IMR-90 (cell line): ENCODE measurements around the gene ITK. TPM values are rescaled to one million over a fixed set of nuclear protein-coding genes. Genes with fewer than 3 reads are reported as not detected.

Experiments used
- ATAC-seq: fragments of 200-7000 bp; cut with Tn5 transposase; 2 replicates; pipeline ENCODE4 v1.9.1; 2020; ENCODE audit warnings: low read depth, mild to moderate bottlenecking, moderate library complexity
- BruUV-seq: library from RNA; stranded (reverse); fragments of 400-500 nt; replicated peaks from 2 replicates; lab custom pipeline; 2021; lab: Mats Ljungman, UMichigan
- CTCF ChIA-PET: fragments of 300-600 bp; formaldehyde crosslinking; extraction: SDS; loops from one replicate; lab custom pipeline; 2021; ENCODE audit warnings: antibody characterized with exemption; lab: Yijun Ruan, JAX
- POLR2A ChIA-PET: fragments of 300-600 bp; sonication (Branson Sonifier 250); formaldehyde crosslinking; loops from one replicate; lab custom pipeline; 2022; ENCODE audit warnings: antibody characterized with exemption; ENCODE audit not compliant: unreplicated experiment; lab: Charles Lee
- DNase-seq: peaks from one replicate; pipeline ENCODE4 v3.0.0; 2013
- H2AFZ ChIP-seq: replicated peaks from 2 replicates; pipeline ENCODE3; 2013; ENCODE audit warnings: low read length, mild to moderate bottlenecking; ENCODE audit not compliant: poor library complexity
- H2AK5ac ChIP-seq: 2 replicates; pipeline ENCODE4 v1.6.1; 2013; ENCODE audit warnings: low read depth, low read length, inconsistent platforms
- H2AK9ac ChIP-seq: replicated peaks from 2 replicates; pipeline ENCODE3; 2013; ENCODE audit warnings: mild to moderate bottlenecking, low read depth, low read length, moderate library complexity; ENCODE audit not compliant: poor library complexity
- H2BK120ac ChIP-seq: 2 replicates; pipeline ENCODE4 v1.6.1; 2013; ENCODE audit warnings: low read depth, low read length, inconsistent platforms
- H2BK15ac ChIP-seq: 3 replicates; pipeline ENCODE4 v1.6.1; 2013; ENCODE audit warnings: low read depth, low read length, inconsistent platforms
- H2BK20ac ChIP-seq: 2 replicates; pipeline ENCODE4 v1.6.1; 2013; ENCODE audit warnings: low read depth, mild to moderate bottlenecking, inconsistent platforms, low read length, moderate library complexity
- H2BK5ac ChIP-seq: 2 replicates; pipeline ENCODE4 v1.6.1; 2013; ENCODE audit warnings: mild to moderate bottlenecking, low read depth, low read length, inconsistent platforms; ENCODE audit not compliant: poor library complexity, severe bottlenecking
- H3K14ac ChIP-seq: replicated peaks from 2 replicates; pipeline ENCODE4 v1.6.1; 2013; ENCODE audit warnings: low read depth, low read length, inconsistent platforms
- H3K18ac ChIP-seq: 2 replicates; pipeline ENCODE4 v1.6.1; 2013; ENCODE audit warnings: low read depth, low read length, control low read depth
- H3K23ac ChIP-seq: 2 replicates; pipeline ENCODE4 v1.6.1; 2013; ENCODE audit warnings: low read depth, low read length, inconsistent platforms
- H3K27ac ChIP-seq: 2 replicates; pipeline ENCODE4 v1.5.1; 2013; ENCODE audit warnings: mild to moderate bottlenecking, control low read depth, low read length; ENCODE audit not compliant: insufficient read depth
- H3K27me3 ChIP-seq: 2 replicates; pipeline ENCODE4 v1.6.1; 2013; ENCODE audit warnings: low read length; ENCODE audit not compliant: control insufficient read depth, insufficient read depth
- H3K36me3 ChIP-seq: 2 replicates; pipeline ENCODE4 v1.6.1; 2013; ENCODE audit warnings: low read length, mixed read lengths; ENCODE audit not compliant: control insufficient read depth, insufficient read depth
- H3K4ac ChIP-seq: 2 replicates; pipeline ENCODE4 v1.6.1; 2013; ENCODE audit warnings: low read depth, low read length, inconsistent platforms
- H3K4me1 ChIP-seq: 2 replicates; pipeline ENCODE4 v1.6.1; 2013; ENCODE audit warnings: low read length, mixed read lengths; ENCODE audit not compliant: control insufficient read depth, insufficient read depth
- H3K4me2 ChIP-seq: 2 replicates; pipeline ENCODE4 v1.6.1; 2013; ENCODE audit warnings: low read depth, mild to moderate bottlenecking, control low read depth, low read length, moderate library complexity
- H3K4me3 ChIP-seq: 2 replicates; pipeline ENCODE4 v1.5.1; 2013; ENCODE audit warnings: low read depth, mild to moderate bottlenecking, control low read depth, low read length, moderate library complexity; ENCODE audit not compliant: insufficient read depth
- H3K56ac ChIP-seq: 2 replicates; pipeline ENCODE4 v1.6.1; 2013; ENCODE audit warnings: low read length, inconsistent platforms; ENCODE audit not compliant: insufficient read depth; ENCODE audit errors: extremely low read depth
- H3K79me1 ChIP-seq, 2 experiments: 2 replicates each; pipeline ENCODE4 v1.6.1; 2013; ENCODE audit warnings: low read length in 2 of 2, inconsistent platforms in 1 of 2, low read depth in 1 of 2
- H3K9ac ChIP-seq: 2 replicates; pipeline ENCODE4 v1.6.1; 2013; ENCODE audit warnings: low read depth, low read length, control low read depth
- H3K9me1 ChIP-seq: 2 replicates; pipeline ENCODE4 v1.6.1; 2013; ENCODE audit warnings: low read length, inconsistent platforms; ENCODE audit not compliant: insufficient read depth
- H3K9me3 ChIP-seq: 2 replicates; pipeline ENCODE4 v1.6.1; 2013; ENCODE audit warnings: low read length; ENCODE audit not compliant: control insufficient read depth, insufficient read depth
- H4K20me1 ChIP-seq: 2 replicates; pipeline ENCODE4 v1.6.1; 2013; ENCODE audit warnings: low read length, inconsistent platforms; ENCODE audit not compliant: insufficient read depth
- H4K5ac ChIP-seq: 2 replicates; pipeline ENCODE4 v1.6.1; 2013; ENCODE audit warnings: mild to moderate bottlenecking, low read depth, low read length, control low read depth
- H4K8ac ChIP-seq, 2 experiments: 2 replicates each; pipeline ENCODE4 v1.6.1; 2013; ENCODE audit warnings: low read depth in 2 of 2, low read length in 2 of 2, control low read depth in 1 of 2, inconsistent platforms in 1 of 2
- H4K91ac ChIP-seq: 2 replicates; pipeline ENCODE4 v1.6.1; 2013; ENCODE audit warnings: low read depth, low read length, inconsistent platforms; ENCODE audit not compliant: insufficient read depth
- BHLHE40 ChIP-seq: fragments of 150-350 bp; IDR thresholded peaks from 2 replicates; pipeline ENCODE4 v1.6.1; 2016; ENCODE audit warnings: mild to moderate bottlenecking, low read depth, low read length
- CEBPB ChIP-seq: IDR thresholded peaks from 2 replicates; pipeline ENCODE4 v1.6.1; 2012; ENCODE audit warnings: low read depth, low read length, improper control_type of control experiment
- FOS ChIP-seq: fragments of 150-350 bp; IDR thresholded peaks from 2 replicates; pipeline ENCODE4 v1.6.1; 2016; ENCODE audit warnings: low read depth, low read length
- MAZ ChIP-seq: IDR thresholded peaks from 2 replicates; pipeline ENCODE4 v1.6.1; 2012; ENCODE audit warnings: low read depth, mild to moderate bottlenecking, low read length, improper control_type of control experiment, moderate library complexity, borderline replicate concordance
- MXI1 ChIP-seq: IDR thresholded peaks from 2 replicates; pipeline ENCODE4 v1.6.1; 2012; ENCODE audit warnings: low read depth, mild to moderate bottlenecking, low read length, moderate library complexity, borderline replicate concordance
- NFE2L2 ChIP-seq: fragments of 150-350 bp; IDR thresholded peaks from 2 replicates; pipeline ENCODE4 v1.6.1; 2016; ENCODE audit warnings: low read depth, mild to moderate bottlenecking, low read length
- POLR2A ChIP-seq: IDR thresholded peaks from 2 replicates; pipeline ENCODE4 v1.6.1; 2012; ENCODE audit warnings: mild to moderate bottlenecking, low read depth, low read length
- RAD21 ChIP-seq: IDR thresholded peaks from 2 replicates; pipeline ENCODE4 v1.6.1; 2012; ENCODE audit warnings: low read length, improper control_type of control experiment
- RCOR1 ChIP-seq: IDR thresholded peaks from 2 replicates; pipeline ENCODE4 v1.6.1; 2012; ENCODE audit warnings: mild to moderate bottlenecking, low read length, improper control_type of control experiment; ENCODE audit not compliant: insufficient replicate concordance
- RFX5 ChIP-seq: IDR thresholded peaks from 2 replicates; pipeline ENCODE4 v1.8.0; 2012; ENCODE audit warnings: low read depth, mild to moderate bottlenecking, low read length, moderate library complexity
- SMC3 ChIP-seq: fragments of 150-350 bp; IDR thresholded peaks from 2 replicates; pipeline ENCODE4 v1.6.1; 2016; ENCODE audit warnings: low read depth, mild to moderate bottlenecking, antibody characterized with exemption, low read length, moderate library complexity
- USF2 ChIP-seq: fragments of 150-350 bp; IDR thresholded peaks from 2 replicates; pipeline ENCODE4 v1.6.1; 2017; ENCODE audit warnings: mild to moderate bottlenecking, antibody characterized with exemption, low read length, low read depth
- WGBS, 2 experiments: methylation state at CpG; one replicate each; pipeline versions ENCODE4 v1.1.5 to v1.1.7; 2013; ENCODE audit warnings: missing lambda C conversion rate in 2 of 2; ENCODE audit not compliant: insufficient read length in 1 of 2; ENCODE audit errors: extremely low coverage in 2 of 2; 5-methylcytosine and 5-hydroxymethylcytosine counted together
- dilution Hi-C: fragments of 300-500 bp; cut with HindIII; formaldehyde crosslinking; loops from one replicate; pipeline ENCODE4 v1.14.3; 2018; ENCODE audit warnings: low sequenced_read_pairs; ENCODE audit not compliant: unreplicated experiment
- in situ Hi-C: fragments of 300-500 bp; cut with MboI; formaldehyde crosslinking; loops from 3 replicates; pipeline ENCODE4 v1.14.3; 2019; ENCODE audit warnings: low sequenced_read_pairs, inconsistent platforms, mixed read lengths
- intact Hi-C: fragments of 100-400 bp; cut with micrococcal nuclease; formaldehyde crosslinking; loops from 2 replicates; pipeline ENCODE4 v1.10.0; 2022
- polyA plus RNA-seq, 3 experiments: library from polyadenylated mRNA; depleted of rRNA; stranded (reverse); fragments of >200 nt; gene quantifications; 2 replicates each; pipeline ENCODE4 v1.2.3, GENCODE V29; 2012; ENCODE audit warnings: low replicate concordance in 1 of 3
- total RNA-seq: library from RNA; depleted of rRNA; stranded (reverse); fragments of >200 nt; gene quantifications from 2 replicates; pipeline ENCODE4 v1.2.3, GENCODE V29; 2012
- TF ChIP-seq, protein P1 (sequence below): fragments of 150-350 bp; IDR thresholded peaks from 2 replicates; pipeline ENCODE4 v1.6.1; 2016; ENCODE audit warnings: low read depth, mild to moderate bottlenecking, low read length, moderate library complexity, borderline replicate concordance
- TF ChIP-seq, protein P2 (sequence below): conservative IDR thresholded peaks from 2 replicates; pipeline ENCODE4 v1.5.1; 2012; ENCODE audit warnings: mild to moderate bottlenecking, low read depth, low read length, improper control_type of control experiment

The ITK gene
- total and polyA plus RNA-seq, 2 of the 4 experiments (the other 2 are of a cell fraction), result not detected

GRCh38 chr5:157201857-157202256, 21.2 kb downstream of the ITK start:
- Histone ChIP-seq H2BK5ac (no peak overlapping the region), H2BK20ac (no peak overlapping the region), H4K20me1 (no peaks in the 10 kb centered on the region), H4K91ac (no peak overlapping the region), H2BK15ac (no peak overlapping the region), H4K5ac (no peak overlapping the region), H4K8ac (no peak overlapping the region), H3K14ac (no peak overlapping the region), H3K9me1 (no peaks in the 10 kb centered on the region), H2AK5ac (no peak overlapping the region), H2AFZ (no peak overlapping the region), H3K4ac (no peak overlapping the region), H2BK120ac (no peak overlapping the region), H3K23ac (no peak overlapping the region), H3K27ac (no peak overlapping the region), H2AK9ac (no peak overlapping the region), H3K27me3 (peaks cover 2% of the 10 kb centered on the region; the same call in 1 of the 2 replicates), H3K4me2 (no peak overlapping the region), H3K9me3 (no peaks in the 10 kb centered on the region), H3K9ac (no peak overlapping the region), H3K4me1 (no peaks in the 10 kb centered on the region), H3K4me3 (no peak overlapping the region), H3K56ac (no peak overlapping the region), H3K79me1 (no peaks in the 10 kb centered on the region), H3K36me3 (no peaks in the 10 kb centered on the region), H3K18ac (no peak overlapping the region)
- no peak for DNase-seq
- ChIA-PET CTCF (no interaction called here), POLR2A (no interaction called here)
- ATAC-seq, result no peak
- intact Hi-C loops, result no loop called here
- dilution Hi-C loops, result no loop called here
- WGBS, 2 experiments, result no CpG with 5 or more reads among the region's 4 CpGs
- BruUV-seq, result no TSS peak
- in situ Hi-C loops, result no loop called here
- no peak for TF ChIP-seq BHLHE40
- no peak for TF ChIP-seq RCOR1
- TF ChIP-seq, protein P1, sequence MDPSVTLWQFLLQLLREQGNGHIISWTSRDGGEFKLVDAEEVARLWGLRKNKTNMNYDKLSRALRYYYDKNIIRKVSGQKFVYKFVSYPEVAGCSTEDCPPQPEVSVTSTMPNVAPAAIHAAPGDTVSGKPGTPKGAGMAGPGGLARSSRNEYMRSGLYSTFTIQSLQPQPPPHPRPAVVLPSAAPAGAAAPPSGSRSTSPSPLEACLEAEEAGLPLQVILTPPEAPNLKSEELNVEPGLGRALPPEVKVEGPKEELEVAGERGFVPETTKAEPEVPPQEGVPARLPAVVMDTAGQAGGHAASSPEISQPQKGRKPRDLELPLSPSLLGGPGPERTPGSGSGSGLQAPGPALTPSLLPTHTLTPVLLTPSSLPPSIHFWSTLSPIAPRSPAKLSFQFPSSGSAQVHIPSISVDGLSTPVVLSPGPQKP, result no peak
- TF ChIP-seq MXI1, result no peak
- TF ChIP-seq RFX5, result no peak
- no peak for TF ChIP-seq POLR2A
- TF ChIP-seq SMC3, result no peak
- no peak for TF ChIP-seq FOS
- no peak for TF ChIP-seq RAD21
- TF ChIP-seq CEBPB, result no peak
- no peak for TF ChIP-seq MAZ
- TF ChIP-seq NFE2L2, result no peak
- TF ChIP-seq, protein P2, sequence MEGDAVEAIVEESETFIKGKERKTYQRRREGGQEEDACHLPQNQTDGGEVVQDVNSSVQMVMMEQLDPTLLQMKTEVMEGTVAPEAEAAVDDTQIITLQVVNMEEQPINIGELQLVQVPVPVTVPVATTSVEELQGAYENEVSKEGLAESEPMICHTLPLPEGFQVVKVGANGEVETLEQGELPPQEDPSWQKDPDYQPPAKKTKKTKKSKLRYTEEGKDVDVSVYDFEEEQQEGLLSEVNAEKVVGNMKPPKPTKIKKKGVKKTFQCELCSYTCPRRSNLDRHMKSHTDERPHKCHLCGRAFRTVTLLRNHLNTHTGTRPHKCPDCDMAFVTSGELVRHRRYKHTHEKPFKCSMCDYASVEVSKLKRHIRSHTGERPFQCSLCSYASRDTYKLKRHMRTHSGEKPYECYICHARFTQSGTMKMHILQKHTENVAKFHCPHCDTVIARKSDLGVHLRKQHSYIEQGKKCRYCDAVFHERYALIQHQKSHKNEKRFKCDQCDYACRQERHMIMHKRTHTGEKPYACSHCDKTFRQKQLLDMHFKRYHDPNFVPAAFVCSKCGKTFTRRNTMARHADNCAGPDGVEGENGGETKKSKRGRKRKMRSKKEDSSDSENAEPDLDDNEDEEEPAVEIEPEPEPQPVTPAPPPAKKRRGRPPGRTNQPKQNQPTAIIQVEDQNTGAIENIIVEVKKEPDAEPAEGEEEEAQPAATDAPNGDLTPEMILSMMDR, result no peak
- TF ChIP-seq USF2, result no peak
